Measurements from ENCODE around the gene PRKAG1. TPM values are rescaled to one million over a fixed set of nuclear protein-coding genes. Genes with fewer than 3 reads are reported as not detected.
A peak's percentile ranks its signal among the peaks of the same experiment; 100 is the strongest.

The PRKAG1 gene
- total RNA-seq, 4 donors from 2014 or later: 34.7 to 46.6 (median 39.6) TPM

GRCh38 chr12:48958049-48958388, 60.6 kb downstream of the PRKAG1 start:
- H3K4me1 ChIP-seq: no peaks in the 10 kb centered on the region
- no peaks in the 10 kb centered on the region for H3K27me3 ChIP-seq
- H3K27ac ChIP-seq: peak overlapping the region in 1 of 2 donors; percentile 20
- intact Hi-C loops (cut with DNase I; ENCODE audit: low total_unique reads): no loop called here
- no peak for DNase-seq
- H3K4me3 ChIP-seq: peak overlapping the region in 1 of 2 donors; percentile 87
- H3K9me3 ChIP-seq: no peaks in the 10 kb centered on the region
- TF ChIP-seq POLR2A (IDR thresholded peaks at IDR 0.05): no peak
- TF ChIP-seq CTCF (IDR thresholded peaks at IDR 0.05): no peak
- H3K36me3 ChIP-seq: no peaks in the 10 kb centered on the region

GRCh38 chr12:48957141-48958048, 61.2 kb downstream of the PRKAG1 start, which contains the start of gene ARF3:
Gene ARF3, minus strand, starts transcription at chr12:48957487. Its CDS starts 16,392 bp downstream, at chr12:48941095.
- Histone ChIP-seq H3K4me3 (peak within 1 kb of the TSS; percentile 77 to 87), H3K36me3 (no peaks in the 10 kb centered on the region), H3K27me3 (no peaks in the 10 kb centered on the region), H3K27ac (peak within 1 kb of the TSS; percentile 67 to 77), H3K4me1 (no peaks in the 10 kb centered on the region), H3K9me3 (no peaks in the 10 kb centered on the region)
- intact Hi-C loops (cut with DNase I; ENCODE audit: low total_unique reads): no loop called here
- TF ChIP-seq CTCF (IDR thresholded peaks at IDR 0.05) (no peak), POLR2A (IDR thresholded peaks at IDR 0.05) (peak in 1 of 2 donors; percentile 71)
- peak; percentile 92 for DNase-seq

GRCh38 chr12:48956279-48957140, 62.1 kb downstream of the PRKAG1 start:
- Histone ChIP-seq H3K4me1 (no peaks in the 10 kb centered on the region), H3K9me3 (no peaks in the 10 kb centered on the region), H3K4me3 (peak overlapping the region; percentile 77 to 87), H3K27ac (peak overlapping the region; percentile 67 to 77), H3K36me3 (no peaks in the 10 kb centered on the region), H3K27me3 (no peaks in the 10 kb centered on the region)
- intact Hi-C loops (cut with DNase I; ENCODE audit: low total_unique reads): no loop called here
- peak; percentile 82 to 83 for DNase-seq
- TF ChIP-seq CTCF (IDR thresholded peaks at IDR 0.05) (peak in 1 of 4 experiments; percentile 11), POLR2A (IDR thresholded peaks at IDR 0.05) (peak; percentile 4 to 28)

- TF ChIP-seq POLR2A (IDR thresholded peaks at IDR 0.05) (no peak), CTCF (IDR thresholded peaks at IDR 0.05) (no peak)
- intact Hi-C loops (cut with DNase I; ENCODE audit: low total_unique reads): no loop called here
- H3K27me3 ChIP-seq: no peaks in the 10 kb centered on the region
- no peak for DNase-seq
- no peak overlapping the region for H3K4me3 ChIP-seq
- no peaks in the 10 kb centered on the region for H3K36me3 ChIP-seq
- H3K27ac ChIP-seq: no peak overlapping the region
- H3K9me3 ChIP-seq: no peaks in the 10 kb centered on the region
- no peaks in the 10 kb centered on the region for H3K4me1 ChIP-seq
Observed at GRCh38 chr12:48954841-48955501, 63.6 kb downstream of the PRKAG1 start.
